HG02840 (cell line): ENCODE results near the gene PCDHA2.
"Not testable (repeated sequence)": the region's sequence is repeated elsewhere in the genome, so short reads cannot be mapped to it uniquely, and the experiment has no call there.

Experiments
- ATAC-seq: cut with Tn5 transposase; IDR thresholded peaks from one replicate; pipeline ENCODE4 v1.9.1; 2021; ENCODE audit warnings: mild to moderate bottlenecking, moderate library complexity, moderate number of reproducible peaks; ENCODE audit not compliant: unreplicated experiment, low FRiP score

Gene PCDHA2

GRCh38 chr5:140794595-140795258 lies at the start of gene PCDHA2:
TSS of gene PCDHA2 (plus strand) at chr5:140794852.
- no peak for ATAC-seq

- no peak for ATAC-seq
Measured at GRCh38 chr5:140753561-140753960, 41.1 kb upstream of the PCDHA2 start.

DNA sequence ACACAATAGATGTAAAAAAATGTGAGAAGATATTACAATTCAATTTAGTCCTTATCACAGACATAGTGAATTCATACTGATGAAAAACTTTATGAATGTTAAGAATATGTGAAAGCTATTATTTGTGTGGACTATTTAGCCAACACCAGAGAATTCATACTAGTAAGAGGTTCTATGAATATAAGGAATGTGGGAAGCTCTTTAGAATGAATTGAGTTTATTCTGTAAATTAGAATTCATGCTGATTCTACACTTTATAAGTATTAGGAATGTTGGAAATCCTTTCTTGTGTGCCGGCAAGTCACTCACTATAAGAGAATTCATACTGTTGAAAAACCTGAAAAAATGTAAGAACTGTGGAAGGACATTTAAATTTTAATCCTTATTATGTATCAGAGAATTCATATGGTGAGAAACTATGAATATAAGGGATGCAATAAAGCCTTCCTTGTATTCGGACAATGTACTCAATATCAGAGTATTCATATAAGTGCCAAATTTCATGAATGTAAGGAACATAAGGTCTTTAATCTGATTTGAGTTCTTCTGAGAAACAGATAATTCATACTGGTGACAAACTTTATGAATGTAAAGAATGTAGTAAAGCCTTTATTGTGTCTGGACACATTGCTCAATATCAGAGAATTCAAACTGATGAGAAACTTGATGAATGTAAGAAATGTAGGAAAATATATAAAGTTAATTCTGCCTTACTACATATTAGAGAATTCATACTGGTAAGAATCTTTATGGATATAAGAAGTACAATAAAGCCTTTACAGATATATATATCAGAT lies 30.3 kb upstream of the PCDHA2 start:
- no peak for ATAC-seq

DNA sequence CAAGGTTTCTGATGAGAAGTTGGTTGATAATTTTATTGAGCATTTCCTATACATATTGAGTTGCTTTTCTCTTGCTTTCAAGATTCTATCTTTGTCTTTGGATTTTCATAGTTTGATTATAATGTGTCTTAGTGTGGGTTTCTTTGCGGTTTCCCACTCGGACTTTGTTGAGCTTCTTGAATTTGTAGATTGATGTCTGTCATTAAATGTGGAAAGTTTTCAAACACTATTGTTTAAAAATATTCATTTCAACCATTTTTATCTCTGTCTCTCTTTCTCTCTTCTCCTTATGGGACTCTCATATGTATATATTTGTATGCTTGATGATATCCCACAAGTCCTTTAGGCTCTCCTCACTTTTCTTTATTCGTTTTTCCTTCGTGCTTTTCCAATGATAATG lies 27.2 kb upstream of the PCDHA2 start:
- no peak for ATAC-seq

GRCh38 chr5:140780512-140780911 lies 14.1 kb upstream of the PCDHA2 start:
- ATAC-seq: no peak

- ATAC-seq: no peak
Measured at GRCh38 chr5:140785905-140786686, 8.6 kb upstream of the PCDHA2 start, which contains the start of gene PCDHA1. TSS of gene PCDHA1 (plus strand) at chr5:140786140.

DNA sequence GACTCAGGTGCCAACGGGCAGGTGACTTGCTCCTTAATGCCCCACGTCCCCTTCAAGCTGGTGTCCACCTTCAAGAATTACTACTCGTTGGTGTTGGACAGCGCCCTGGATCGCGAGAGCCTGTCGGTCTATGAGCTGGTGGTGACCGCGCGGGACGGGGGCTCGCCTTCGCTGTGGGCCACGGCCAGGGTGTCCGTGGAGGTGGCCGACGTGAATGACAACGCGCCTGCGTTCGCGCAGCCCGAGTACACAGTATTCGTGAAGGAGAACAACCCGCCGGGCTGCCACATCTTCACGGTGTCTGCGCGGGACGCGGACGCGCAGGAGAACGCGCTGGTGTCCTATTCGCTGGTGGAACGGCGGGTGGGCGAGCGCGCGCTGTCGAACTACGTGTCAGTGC lies 7.2 kb upstream of the PCDHA2 start:
- not testable (repeated sequence) for ATAC-seq

DNA sequence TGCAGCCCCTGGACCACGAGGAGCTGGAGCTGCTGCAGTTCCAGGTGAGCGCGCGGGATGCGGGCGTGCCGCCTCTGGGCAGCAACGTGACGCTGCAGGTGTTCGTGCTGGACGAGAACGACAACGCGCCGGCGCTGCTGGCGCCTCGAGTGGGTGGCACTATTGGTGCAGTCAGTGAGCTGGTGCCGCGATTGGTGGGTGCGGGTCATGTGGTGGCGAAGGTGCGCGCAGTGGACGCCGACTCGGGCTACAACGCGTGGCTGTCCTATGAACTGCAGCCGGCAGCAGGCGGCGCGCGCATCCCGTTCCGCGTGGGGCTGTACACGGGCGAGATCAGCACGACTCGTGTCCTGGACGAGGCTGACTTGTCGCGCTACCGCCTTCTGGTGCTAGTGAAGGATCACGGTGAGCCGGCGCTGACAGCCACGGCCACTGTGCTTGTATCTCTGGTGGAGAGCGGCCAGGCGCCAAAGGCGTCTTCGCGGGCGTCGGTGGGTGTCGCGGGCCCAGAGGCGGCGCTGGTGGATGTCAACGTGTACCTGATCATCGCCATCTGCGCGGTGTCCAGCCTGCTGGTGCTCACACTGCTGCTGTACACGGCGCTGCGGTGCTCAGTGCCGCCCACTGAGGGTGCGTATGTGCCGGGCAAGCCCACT lies 6.7 kb upstream of the PCDHA2 start:
- not testable (repeated sequence) for ATAC-seq

DNA sequence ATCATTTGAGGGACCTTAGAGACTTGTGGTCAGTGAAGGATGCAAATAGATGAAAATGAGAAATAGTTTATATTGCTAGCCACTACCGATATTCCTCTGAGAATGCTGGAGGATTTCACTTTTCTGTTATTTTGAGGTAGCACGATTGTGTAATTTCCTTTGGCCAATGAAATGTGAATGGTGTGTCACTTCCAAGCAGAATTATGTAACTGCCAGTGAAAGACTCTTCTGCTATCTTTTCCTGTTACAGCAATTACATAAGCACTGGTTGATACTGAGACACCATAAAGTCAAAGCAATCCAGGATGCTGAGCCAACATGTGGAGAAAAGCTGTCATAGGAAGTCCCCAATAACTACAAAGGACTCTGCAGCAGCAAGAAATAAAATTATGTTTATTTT lies 3.6 kb upstream of the PCDHA2 start:
- ATAC-seq: no peak

GRCh38 chr5:140795259-140795641 lies 598 bp downstream of the PCDHA2 start:
- no peak for ATAC-seq

GRCh38 chr5:140796072-140796717 lies 1.5 kb downstream of the PCDHA2 start:
- ATAC-seq: not testable (repeated sequence)

- ATAC-seq: no peak
Measured at GRCh38 chr5:140796718-140797095, 2.1 kb downstream of the PCDHA2 start.

DNA sequence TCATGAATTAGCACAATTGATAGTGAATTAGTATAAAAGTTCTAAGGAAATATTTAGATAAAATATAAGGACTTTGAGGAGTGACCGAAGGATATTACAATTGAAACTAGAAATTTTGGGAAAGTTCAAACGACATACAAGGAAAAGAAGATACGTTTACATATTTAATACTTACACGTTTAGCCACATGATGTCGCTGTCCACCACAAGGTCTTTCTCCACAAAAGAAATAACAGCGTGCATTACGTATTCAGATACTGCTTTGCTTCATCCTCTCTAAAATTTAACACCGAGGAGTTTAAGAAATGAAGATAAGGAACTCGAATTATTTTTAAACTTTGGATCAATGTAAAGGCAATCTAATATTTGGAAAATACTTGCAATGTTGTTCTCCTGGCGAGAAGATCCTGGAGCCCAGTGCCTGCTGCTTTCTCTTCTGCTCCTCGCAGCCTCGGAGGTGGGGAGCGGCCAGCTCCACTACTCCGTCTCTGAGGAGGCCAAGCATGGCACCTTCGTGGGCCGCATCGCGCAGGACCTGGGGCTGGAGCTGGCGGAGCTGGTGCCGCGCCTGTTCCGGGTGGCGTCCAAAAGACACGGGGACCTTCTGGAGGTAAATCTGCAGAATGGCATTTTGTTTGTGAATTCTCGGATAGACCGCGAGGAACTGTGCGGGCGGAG lies 6.3 kb downstream of the PCDHA2 start, which contains the start of gene PCDHA3:
Gene PCDHA3, plus strand, starts transcription at position 242 of the 678 bp plus-strand sequence.
- no peak for ATAC-seq

DNA sequence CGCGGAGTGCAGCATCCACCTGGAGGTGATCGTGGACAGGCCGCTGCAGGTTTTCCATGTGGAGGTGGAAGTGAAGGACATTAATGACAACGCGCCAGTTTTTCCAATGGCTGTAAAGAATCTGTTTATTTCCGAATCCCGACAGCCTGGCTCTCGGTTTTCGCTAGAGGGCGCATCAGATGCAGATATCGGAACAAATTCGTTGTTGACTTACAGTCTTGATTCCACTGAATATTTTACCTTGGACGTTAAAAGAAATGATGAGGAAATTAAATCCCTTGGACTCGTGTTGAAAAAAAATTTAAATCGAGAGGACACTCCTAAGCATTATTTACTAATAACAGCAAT lies 6.8 kb downstream of the PCDHA2 start:
- no peak for ATAC-seq

DNA sequence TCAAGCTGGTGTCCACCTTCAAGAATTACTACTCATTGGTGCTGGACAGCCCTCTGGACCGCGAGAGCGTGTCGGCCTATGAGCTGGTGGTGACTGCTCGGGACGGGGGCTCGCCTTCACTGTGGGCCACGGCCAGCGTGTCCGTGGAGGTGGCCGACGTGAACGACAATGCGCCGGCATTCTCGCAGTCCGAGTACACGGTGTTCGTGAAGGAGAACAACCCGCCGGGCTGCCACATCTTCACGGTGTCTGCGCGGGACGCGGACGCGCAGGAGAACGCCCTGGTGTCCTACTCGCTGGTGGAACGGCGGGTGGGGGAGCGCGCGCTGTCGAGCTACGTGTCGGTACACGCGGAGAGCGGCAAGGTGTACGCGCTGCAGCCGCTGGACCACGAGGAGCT lies 7.7 kb downstream of the PCDHA2 start:
- ATAC-seq: not testable (repeated sequence)

DNA sequence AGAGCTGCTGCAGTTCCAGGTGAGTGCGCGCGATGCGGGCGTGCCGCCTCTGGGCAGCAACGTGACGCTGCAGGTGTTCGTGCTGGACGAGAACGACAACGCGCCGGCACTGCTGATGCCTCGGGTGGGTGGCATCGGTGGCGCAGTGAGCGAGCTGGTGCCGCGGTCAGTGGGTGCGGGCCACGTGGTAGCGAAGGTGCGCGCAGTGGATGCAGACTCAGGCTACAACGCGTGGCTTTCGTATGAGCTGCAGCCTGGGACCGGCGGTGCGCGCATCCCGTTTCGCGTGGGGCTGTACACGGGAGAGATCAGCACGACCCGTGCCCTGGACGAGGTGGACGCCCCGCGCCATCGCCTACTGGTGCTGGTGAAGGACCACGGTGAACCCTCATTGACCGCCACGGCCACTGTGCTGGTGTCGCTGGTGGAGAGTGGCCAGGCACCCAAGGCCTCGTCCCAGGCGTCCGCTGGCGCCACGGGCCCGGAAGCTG lies 8.2 kb downstream of the PCDHA2 start:
- ATAC-seq: no peak

DNA sequence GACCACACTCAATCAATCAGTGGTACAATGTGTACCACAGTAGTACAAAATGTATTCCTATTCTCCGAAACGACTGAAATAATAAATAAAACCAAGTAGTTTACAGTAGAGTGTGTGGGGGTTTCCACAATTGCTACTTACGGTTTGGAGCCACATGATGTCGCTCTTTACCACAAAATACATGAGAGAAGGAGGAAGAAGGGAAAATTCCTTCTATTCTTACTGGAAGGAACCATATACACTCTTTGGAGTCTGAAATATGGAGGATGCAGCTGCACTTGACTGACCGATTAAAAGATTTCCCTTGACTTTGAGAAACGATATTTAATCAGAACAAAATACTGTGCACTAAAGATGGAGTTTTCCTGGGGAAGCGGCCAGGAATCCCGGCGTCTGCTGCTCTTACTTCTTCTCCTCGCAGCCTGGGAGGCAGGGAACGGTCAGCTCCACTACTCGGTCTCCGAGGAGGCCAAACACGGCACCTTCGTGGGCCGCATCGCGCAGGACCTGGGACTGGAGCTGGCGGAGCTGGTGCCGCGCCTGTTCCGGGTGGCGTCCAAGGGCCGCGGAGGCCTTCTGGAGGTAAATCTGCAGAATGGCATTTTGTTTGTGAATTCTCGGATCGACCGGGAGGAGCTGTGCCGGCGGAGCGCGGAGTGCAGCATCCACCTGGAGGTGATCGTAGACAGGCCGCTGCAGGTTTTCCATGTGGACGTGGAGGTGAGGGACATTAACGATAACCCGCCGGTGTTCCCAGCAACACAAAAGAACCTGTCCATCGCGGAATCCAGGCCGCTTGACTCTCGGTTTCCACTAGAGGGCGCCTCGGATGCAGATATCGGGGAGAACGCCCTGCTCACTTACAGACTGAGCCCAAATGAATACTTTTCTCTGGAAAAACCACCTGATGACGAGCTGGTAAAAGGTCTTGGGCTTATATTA lies 12.5 kb downstream of the PCDHA2 start, which contains the start of gene PCDHA4:
Gene PCDHA4, plus strand, starts transcription at position 235 of the 942 bp plus-strand sequence.
- no peak for ATAC-seq

- ATAC-seq: not testable (repeated sequence)
Measured at GRCh38 chr5:140808241-140808888, 13.7 kb downstream of the PCDHA2 start.
